ENCODE measurements around the gene OR5T2.
"Not testable (repeated sequence)": the region's sequence is repeated elsewhere in the genome, so short reads cannot be mapped to it uniquely, and the experiment has no call there.

OR5T2 gene

DNA sequence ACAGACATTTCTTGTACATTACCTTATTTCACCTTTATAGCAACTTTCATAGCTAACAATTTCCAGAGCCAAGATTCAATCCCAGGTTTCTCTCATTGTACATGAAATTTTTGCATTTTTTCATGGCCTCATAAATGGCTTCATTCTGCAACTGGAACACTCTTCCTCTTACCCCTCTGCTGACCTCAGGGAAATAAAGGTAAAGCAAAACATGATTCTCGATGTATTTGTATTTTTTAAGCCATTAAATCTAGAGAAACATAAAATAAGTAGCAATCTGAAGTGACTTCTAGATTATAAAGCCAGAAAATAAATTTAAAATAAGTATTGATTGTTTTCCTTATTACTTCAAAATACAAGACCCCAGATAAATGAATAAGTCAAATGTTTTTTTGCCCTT, at the start of gene OR5T2:
OR5T2 (minus strand) TSS at position 101 of the 400 bp plus-strand sequence. CDS start 1,193 bp downstream, outside the sequence.
- DNase-seq, result no peak

GRCh38 chr11:56273854-56274253, 39.8 kb upstream of the OR5T2 start, which contains the start of gene OR5T1:
TSS of gene OR5T1 (plus strand) at chr11:56274154. CDS start at chr11:56275639, 1,485 bp downstream.
- no peak for DNase-seq

DNA sequence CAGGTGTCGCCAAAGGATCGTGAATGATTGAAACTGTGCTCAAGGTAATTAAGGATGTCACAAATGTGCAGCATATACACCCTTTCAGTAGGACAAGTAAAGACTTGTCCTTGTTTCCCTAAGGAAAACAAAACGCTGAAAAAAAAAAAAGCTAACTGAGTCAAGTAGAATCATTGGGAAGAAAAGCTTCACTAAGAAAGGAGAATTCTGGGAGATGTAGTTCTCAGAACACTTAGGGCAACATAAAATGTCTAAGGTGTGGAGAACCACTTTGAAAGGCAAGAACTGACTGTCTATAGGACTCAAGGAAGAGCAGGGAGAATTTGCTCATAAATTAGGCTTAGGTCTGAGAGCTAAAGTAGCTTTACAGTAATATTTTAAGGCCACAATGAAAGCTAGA, 37.0 kb upstream of the OR5T2 start:
- DNase-seq, result no peak

DNA sequence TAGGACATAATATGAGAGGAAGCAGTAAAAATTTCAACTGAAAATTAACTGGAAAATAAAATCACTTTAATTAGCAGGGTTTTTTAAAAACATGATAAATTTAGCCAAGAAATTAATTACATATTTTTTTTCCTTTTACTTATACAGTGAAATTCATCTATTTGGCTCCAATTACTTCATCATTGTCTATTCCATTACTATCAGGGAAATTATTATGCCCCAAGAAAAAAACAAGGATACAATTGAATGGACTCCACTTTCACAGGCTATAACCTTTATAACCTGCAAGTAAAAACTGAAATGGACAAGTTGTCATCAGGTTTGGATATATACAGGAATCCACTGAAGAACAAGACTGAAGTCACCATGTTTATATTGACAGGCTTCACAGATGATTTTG, 17.9 kb upstream of the OR5T2 start, which contains the start of gene OR5T3:
OR5T3 (plus strand) TSS at position 301 of the 400 bp plus-strand sequence; CDS start at position 301, 0 bp downstream.
- DNase-seq, result no peak

DNA sequence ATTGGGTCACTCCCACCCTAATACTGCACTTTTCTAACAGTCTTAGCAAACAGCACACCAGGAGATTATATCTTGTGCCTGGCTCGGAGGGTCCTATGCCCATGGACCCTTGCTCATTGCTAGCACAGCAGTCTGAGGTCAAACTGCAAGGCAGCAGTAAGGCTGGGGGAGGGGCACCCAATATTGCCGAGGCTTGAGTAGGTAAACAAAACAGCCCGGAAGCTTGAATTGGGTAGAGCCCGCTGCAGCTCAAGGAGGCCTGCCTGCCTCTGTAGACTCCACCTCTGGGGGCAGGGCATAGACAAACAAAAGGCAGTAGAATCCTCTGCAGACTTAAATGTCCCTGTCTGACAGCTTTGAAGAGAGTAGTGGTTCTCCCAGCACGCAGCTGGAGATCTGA, 14.3 kb downstream of the OR5T2 start:
- DNase-seq, result not testable (repeated sequence)

DNA sequence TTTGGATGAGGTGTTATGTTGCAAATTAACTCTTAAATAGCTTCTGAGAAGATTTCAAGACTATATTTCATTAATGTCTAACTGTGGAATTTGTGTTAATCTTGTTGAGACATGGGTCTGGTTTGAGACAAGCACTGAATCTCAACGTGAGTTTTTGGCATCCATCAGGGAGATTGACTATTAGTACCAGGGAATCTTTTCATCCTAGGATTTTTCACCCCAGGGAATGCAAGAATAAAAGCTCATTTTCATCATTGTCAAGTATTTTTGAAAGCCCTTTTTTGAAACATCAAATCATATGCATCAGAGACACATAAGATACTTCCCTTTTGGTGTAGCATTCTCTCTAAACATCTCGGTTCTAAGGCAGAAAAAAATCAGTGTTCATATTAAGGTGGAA, 19.5 kb downstream of the OR5T2 start:
- DNase-seq, result no peak

DNA sequence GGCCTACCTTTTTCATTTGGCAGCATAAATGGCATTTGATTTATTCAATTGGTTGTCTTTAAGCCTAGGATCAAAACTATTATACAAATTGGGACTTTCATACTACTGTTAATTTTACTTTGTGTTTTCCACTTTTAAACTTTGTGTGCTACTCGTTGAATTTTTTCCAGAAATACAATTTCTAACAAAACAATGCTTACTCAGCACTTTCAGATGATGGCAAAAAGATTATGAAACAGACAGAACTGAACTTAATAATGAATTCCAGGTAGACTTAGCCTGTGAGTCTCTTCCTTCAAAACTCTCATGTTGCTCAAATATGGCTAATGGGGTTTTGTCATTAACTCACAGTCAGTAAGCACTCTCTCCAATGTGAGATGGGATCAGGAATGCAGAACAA, 26.3 kb downstream of the OR5T2 start:
- no peak for DNase-seq

- no peak for DNase-seq
Observed at GRCh38 chr11:56197367-56197766, 36.7 kb downstream of the OR5T2 start.

- no peak for DNase-seq
Observed at GRCh38 chr11:56196705-56197104, 37.4 kb downstream of the OR5T2 start.

DNA sequence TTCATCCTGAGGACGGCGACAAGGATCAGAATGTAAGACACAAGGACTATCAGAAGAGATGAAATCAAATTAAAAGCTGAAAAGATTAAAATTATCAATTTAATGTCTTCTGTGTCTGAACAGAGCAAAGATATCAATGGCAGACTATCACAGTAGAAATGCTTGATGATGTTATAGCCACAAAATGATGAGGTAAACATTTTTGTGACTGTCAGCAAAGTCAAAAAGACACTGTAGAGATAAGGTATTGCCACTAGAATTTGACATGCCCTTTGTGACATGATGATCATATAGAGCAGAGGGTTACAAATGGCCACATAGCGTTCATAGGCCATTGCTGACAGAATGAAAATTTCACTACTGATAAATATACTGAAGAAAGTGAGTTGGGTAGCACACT, 45.5 kb downstream of the OR5T2 start:
- no peak for DNase-seq

- DNase-seq, result no peak
Observed at GRCh38 chr11:56183459-56183858, 50.6 kb downstream of the OR5T2 start.
